GM18909 (cell line): ENCODE results near the gene EGLN3.
A peak's percentile ranks its signal among the peaks of the same experiment; 100 is the strongest.
"Not testable (repeated sequence)": the region's sequence is repeated elsewhere in the genome, so short reads cannot be mapped to it uniquely, and the experiment has no call there.

Experiments used
- ATAC-seq: cut with Tn5 transposase; IDR thresholded peaks from one replicate; pipeline ENCODE4 v1.9.1; 2021; ENCODE audit warnings: mild to moderate bottlenecking; ENCODE audit not compliant: unreplicated experiment, poor library complexity

EGLN3 gene

GRCh38 chr14:33940561-33941011 lies 10.3 kb downstream of the EGLN3 start:
- ATAC-seq: no peak

GRCh38 chr14:33938131-33938949 lies 12.5 kb downstream of the EGLN3 start:
- peak; percentile 84 for ATAC-seq

- no peak for ATAC-seq
Measured at GRCh38 chr14:33936391-33936790, 14.5 kb downstream of the EGLN3 start.

- no peak for ATAC-seq
Measured at GRCh38 chr14:33934938-33935337, 15.9 kb downstream of the EGLN3 start.

GRCh38 chr14:33934043-33934750 lies 16.7 kb downstream of the EGLN3 start:
- ATAC-seq: no peak

- no peak for ATAC-seq
Measured at GRCh38 chr14:33933386-33933933, 17.4 kb downstream of the EGLN3 start.

- ATAC-seq: no peak
Measured at GRCh38 chr14:33932576-33933345, 18.1 kb downstream of the EGLN3 start.

- no peak for ATAC-seq
Measured at GRCh38 chr14:33932033-33932432, 18.8 kb downstream of the EGLN3 start.

- no peak for ATAC-seq
Measured at GRCh38 chr14:33931461-33931860, 19.4 kb downstream of the EGLN3 start.

GRCh38 chr14:33930439-33930838 lies 20.4 kb downstream of the EGLN3 start:
- ATAC-seq: no peak

GRCh38 chr14:33929799-33930408 lies 21.0 kb downstream of the EGLN3 start:
- no peak for ATAC-seq

GRCh38 chr14:33928895-33929294 lies 22.0 kb downstream of the EGLN3 start:
- ATAC-seq: no peak

- ATAC-seq: no peak
Measured at GRCh38 chr14:33927944-33928343, 22.9 kb downstream of the EGLN3 start.

- not testable (repeated sequence) for ATAC-seq
Measured at GRCh38 chr14:33926967-33927366, 23.9 kb downstream of the EGLN3 start.

- no peak for ATAC-seq
Measured at GRCh38 chr14:33925946-33926345, 24.9 kb downstream of the EGLN3 start.

- ATAC-seq: no peak
Measured at GRCh38 chr14:33925235-33925634, 25.6 kb downstream of the EGLN3 start.

- no peak for ATAC-seq
Measured at GRCh38 chr14:33924566-33925100, 26.2 kb downstream of the EGLN3 start.

- no peak for ATAC-seq
Measured at GRCh38 chr14:33922125-33922524, 28.7 kb downstream of the EGLN3 start.

GRCh38 chr14:33918256-33918655 lies 32.6 kb downstream of the EGLN3 start:
- no peak for ATAC-seq

GRCh38 chr14:33917661-33918060 lies 33.2 kb downstream of the EGLN3 start:
- no peak for ATAC-seq
